ENCODE results near the gene PPIG. TPM values are rescaled to one million over a fixed set of nuclear protein-coding genes. Genes with fewer than 3 reads are reported as not detected.
"Not testable (repeated sequence)": the region's sequence is repeated elsewhere in the genome, so short reads cannot be mapped to it uniquely, and the experiment has no call there.

Gene PPIG
- total RNA-seq, result 15.3 and 24.7 TPM in 2 replicates

DNA sequence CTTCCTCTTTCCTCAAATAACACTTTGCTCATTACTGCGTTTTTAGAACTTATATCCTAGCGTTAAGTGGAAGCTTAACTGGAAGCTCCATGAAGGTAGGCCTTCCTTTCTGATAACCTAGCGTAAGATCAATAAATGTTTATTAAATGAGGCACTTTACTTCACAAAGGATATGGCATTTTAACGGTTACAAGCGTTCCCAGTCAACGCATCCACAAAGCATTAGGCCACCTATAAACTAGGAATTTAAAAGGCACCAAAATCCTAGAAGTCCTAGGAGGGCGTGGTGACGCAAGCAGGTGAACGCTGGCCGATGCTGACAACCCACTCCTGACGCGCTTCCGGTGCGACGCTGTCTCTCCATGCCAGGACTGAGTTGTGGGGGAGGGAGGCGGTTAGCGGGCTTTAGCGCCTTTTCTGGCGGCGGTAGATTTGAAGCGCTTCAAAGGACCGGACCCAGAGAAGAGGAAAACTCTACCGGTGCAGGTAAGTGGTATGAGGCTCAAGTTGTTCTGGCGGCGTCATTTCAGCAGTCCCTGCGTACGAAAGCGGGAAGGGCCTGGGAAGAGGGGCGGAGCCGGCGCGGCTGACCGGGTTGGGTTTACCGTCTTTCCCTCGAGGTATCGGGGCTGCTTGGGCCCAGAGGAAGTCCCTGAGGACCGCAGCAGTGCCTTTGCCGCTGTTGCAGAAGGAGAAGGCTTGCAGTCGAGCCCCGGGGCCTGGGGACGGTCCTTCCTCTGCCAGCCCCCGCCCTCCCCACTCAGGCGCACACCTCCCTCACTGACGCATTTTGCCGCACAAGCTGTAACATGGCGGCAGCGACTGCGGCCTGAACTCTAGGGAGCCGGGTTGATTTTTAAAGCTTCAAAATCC lies at the start of gene PPIG:
Gene PPIG, plus strand, starts transcription at position 347 of the 873 bp plus-strand sequence. CDS start 19,691 bp downstream, outside the sequence.
- no peak for TF ChIP-seq CTCF (IDR thresholded peaks at IDR 0.05; ENCODE audit: insufficient read depth, low read length, poor library complexity, severe bottlenecking)
- H3K4me3 ChIP-seq (ENCODE audit: low read depth, low read length), result peak within 1 kb of the TSS; percentile 58
- DNase-seq (ENCODE audit: low read depth), result peak; percentile 67
- no peaks in the 10 kb centered on the region for H3K27me3 ChIP-seq (ENCODE audit: control insufficient read depth, insufficient read depth, low read length)
- no peaks in the 10 kb centered on the region for H3K36me3 ChIP-seq (ENCODE audit: control insufficient read depth, insufficient read depth, low read length)

DNA sequence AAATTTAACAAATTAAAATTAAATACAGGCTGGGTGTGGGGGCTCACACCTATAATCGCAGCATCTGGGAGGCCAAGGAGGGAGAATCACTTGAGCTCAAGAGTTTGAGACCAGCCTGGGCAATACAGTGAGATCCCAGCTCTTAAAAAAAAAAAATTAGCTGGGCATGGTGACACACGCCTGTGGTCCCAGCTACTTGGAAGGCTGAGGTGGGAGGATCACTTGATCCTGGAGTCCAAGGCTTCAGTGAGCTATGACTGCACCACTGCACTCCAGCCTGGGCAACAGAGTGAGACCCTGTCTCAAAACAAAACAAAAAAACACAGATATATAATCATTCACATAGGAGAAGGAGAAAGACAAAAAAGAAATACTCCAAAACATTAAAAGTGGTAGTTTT lies 44.7 kb upstream of the PPIG start:
- not testable (repeated sequence) for H3K36me3 ChIP-seq (ENCODE audit: control insufficient read depth, insufficient read depth, low read length); DNase-seq (ENCODE audit: low read depth); H3K27me3 ChIP-seq (ENCODE audit: control insufficient read depth, insufficient read depth, low read length)

DNA sequence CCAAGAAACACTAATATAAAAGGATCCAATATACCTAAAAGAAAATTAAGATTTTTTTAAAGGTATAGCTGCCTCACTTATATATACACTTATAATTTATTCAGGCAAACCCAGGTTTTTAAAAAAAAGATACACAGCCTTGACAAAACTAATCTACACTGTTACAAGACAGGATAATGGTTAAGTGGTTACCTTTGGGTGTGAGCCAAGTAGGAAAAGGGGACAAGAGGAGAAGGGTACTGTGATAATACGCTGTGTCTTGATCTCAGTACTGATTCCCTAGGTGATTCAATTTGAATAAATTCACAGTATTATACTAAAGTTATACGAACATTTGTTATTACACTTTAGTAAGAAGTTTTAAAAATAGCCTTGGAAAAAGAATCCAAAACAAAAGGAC lies 44.0 kb upstream of the PPIG start:
- no peak overlapping the region for H3K4me3 ChIP-seq (ENCODE audit: low read depth, low read length)
- no peaks in the 10 kb centered on the region for H3K36me3 ChIP-seq (ENCODE audit: control insufficient read depth, insufficient read depth, low read length)
- no peak for TF ChIP-seq CTCF (IDR thresholded peaks at IDR 0.05; ENCODE audit: insufficient read depth, low read length, poor library complexity, severe bottlenecking)
- H3K27me3 ChIP-seq (ENCODE audit: control insufficient read depth, insufficient read depth, low read length), result no peaks in the 10 kb centered on the region
- DNase-seq (ENCODE audit: low read depth), result no peak

More for the DNA sequence above, 44.7 kb upstream of the PPIG start:
- not testable (repeated sequence) for H3K4me3 ChIP-seq (ENCODE audit: low read depth, low read length)

- no peaks in the 10 kb centered on the region for H3K36me3 ChIP-seq (ENCODE audit: control insufficient read depth, insufficient read depth, low read length)
- TF ChIP-seq CTCF (IDR thresholded peaks at IDR 0.05; ENCODE audit: insufficient read depth, low read length, poor library complexity, severe bottlenecking), result no peak
- no peak overlapping the region for H3K4me3 ChIP-seq (ENCODE audit: low read depth, low read length)
- no peaks in the 10 kb centered on the region for H3K27me3 ChIP-seq (ENCODE audit: control insufficient read depth, insufficient read depth, low read length)
- no peak for DNase-seq (ENCODE audit: low read depth)
Observed at GRCh38 chr2:169542433-169542832, 41.7 kb upstream of the PPIG start.

DNA sequence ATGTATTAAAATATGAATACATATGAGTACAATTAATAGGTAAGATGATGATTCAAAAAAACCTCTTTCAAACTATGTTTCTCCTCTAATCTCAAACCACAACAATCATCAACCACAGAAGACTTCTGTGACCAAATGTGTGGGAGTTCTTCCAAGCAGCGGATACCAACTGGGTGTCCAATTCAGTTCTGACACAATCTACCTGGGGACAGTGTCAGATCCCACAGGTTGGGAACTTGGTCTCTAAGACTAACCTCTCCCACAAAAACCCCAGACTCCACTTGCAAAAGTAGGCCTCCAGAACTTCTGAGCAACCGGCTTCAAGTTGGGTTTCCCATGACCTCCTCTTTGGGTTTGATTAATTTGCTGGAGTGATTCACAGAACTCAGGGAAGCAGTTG lies 37.4 kb upstream of the PPIG start:
- DNase-seq (ENCODE audit: low read depth), result no peak
- Histone ChIP-seq H3K27me3 (ENCODE audit: control insufficient read depth, insufficient read depth, low read length) (no peaks in the 10 kb centered on the region), H3K36me3 (ENCODE audit: control insufficient read depth, insufficient read depth, low read length) (no peaks in the 10 kb centered on the region), H3K4me3 (ENCODE audit: low read depth, low read length) (no peak overlapping the region)
- TF ChIP-seq CTCF (IDR thresholded peaks at IDR 0.05; ENCODE audit: insufficient read depth, low read length, poor library complexity, severe bottlenecking), result no peak

GRCh38 chr2:169561364-169561763 lies 22.8 kb upstream of the PPIG start:
- H3K4me3 ChIP-seq (ENCODE audit: low read depth, low read length), result no peak overlapping the region
- no peak for DNase-seq (ENCODE audit: low read depth)
- H3K27me3 ChIP-seq (ENCODE audit: control insufficient read depth, insufficient read depth, low read length), result no peaks in the 10 kb centered on the region
- H3K36me3 ChIP-seq (ENCODE audit: control insufficient read depth, insufficient read depth, low read length), result no peaks in the 10 kb centered on the region
- no peak for TF ChIP-seq CTCF (IDR thresholded peaks at IDR 0.05; ENCODE audit: insufficient read depth, low read length, poor library complexity, severe bottlenecking)

DNA sequence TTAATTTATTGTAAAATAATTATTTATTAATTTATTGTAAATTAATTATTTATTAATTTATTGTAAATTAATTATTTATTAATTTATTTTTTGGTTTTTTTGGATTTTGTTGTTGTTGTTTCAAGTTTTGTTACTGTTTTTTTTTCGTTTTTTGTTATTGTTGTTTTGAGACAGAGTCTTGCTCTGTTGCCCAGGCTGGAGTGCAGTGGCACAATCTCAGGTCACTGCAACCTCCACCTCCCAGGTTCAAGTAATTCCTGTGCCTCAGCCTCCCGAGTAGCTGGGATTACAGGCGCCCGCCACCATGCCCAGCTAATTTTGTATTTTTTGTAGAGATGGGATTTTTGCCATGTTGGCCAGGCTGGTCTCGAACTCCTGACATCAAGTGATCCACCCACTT lies 22.1 kb upstream of the PPIG start:
- H3K27me3 ChIP-seq (ENCODE audit: control insufficient read depth, insufficient read depth, low read length); DNase-seq (ENCODE audit: low read depth); H3K36me3 ChIP-seq (ENCODE audit: control insufficient read depth, insufficient read depth, low read length); H3K4me3 ChIP-seq (ENCODE audit: low read depth, low read length): not testable (repeated sequence)
